Measurements from ENCODE around the gene AACS.

DNA sequence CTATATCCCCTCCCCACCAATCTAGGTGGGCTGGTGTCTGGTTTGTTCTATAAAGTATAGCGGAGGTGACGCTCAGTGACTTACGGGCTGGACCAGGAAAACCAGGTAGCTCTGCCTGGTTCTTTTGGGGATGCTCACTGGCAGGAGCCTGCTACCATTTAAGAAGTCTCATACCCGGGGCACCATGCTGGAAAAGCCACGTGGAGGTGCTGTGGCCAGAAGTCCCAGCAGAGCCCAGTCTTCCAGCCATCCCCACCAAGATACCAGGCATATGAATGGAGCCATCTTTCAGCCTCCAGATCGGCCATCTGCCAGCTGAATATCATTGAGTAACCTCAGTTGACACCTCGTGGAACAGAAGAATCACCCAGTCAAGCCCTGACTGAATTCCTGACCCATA is 87.2 kb downstream of the AACS start:
- TF ChIP-seq CTCF (IDR thresholded peaks at IDR 0.05) (no peak), EZH2 (IDR thresholded peaks at IDR 0.05; ENCODE audit: borderline replicate concordance, insufficient read depth, low read depth, low read length, poor library complexity, severe bottlenecking) (no peak)
